ENCODE results near the gene TBL1X.

Gene TBL1X

GRCh38 chrX:9701790-9702189, 236.9 kb downstream of the TBL1X start:
- Histone ChIP-seq H3K4me3 (ENCODE audit: low read length in 2 of 2) (no peak overlapping the region), H3K4me1 (ENCODE audit: control insufficient read depth, insufficient read depth, low read length) (no peaks in the 10 kb centered on the region), H3K27ac (ENCODE audit: low read length) (no peak overlapping the region), H3K9me3 (ENCODE audit: control insufficient read depth in 2 of 2, low read length in 2 of 2) (peaks cover 0 to 2% of the 10 kb centered on the region in 2 donors), H3K27me3 (ENCODE audit: control insufficient read depth in 1 of 2, insufficient read depth in 2 of 2, low read length in 2 of 2) (no peaks in the 10 kb centered on the region), H3K36me3 (ENCODE audit: control insufficient read depth in 2 of 2, insufficient read depth in 2 of 2, low read length in 2 of 2) (peaks cover 7 to 15% of the 10 kb centered on the region in 2 donors), H3K9ac (ENCODE audit: low read length in 2 of 2) (no peak overlapping the region)

- peaks cover 7 to 11% of the 10 kb centered on the region in 2 donors for H3K36me3 ChIP-seq (ENCODE audit: control insufficient read depth in 2 of 2, insufficient read depth in 2 of 2, low read length in 2 of 2)
- no peak overlapping the region for H3K9ac ChIP-seq (ENCODE audit: low read length in 2 of 2)
- no peaks in the 10 kb centered on the region for H3K27me3 ChIP-seq (ENCODE audit: control insufficient read depth in 1 of 2, insufficient read depth in 2 of 2, low read length in 2 of 2)
- no peak overlapping the region for H3K4me3 ChIP-seq (ENCODE audit: low read length in 2 of 2)
- H3K9me3 ChIP-seq (ENCODE audit: control insufficient read depth in 2 of 2, low read length in 2 of 2), result peaks cover 0 to 2% of the 10 kb centered on the region in 2 donors
- H3K27ac ChIP-seq (ENCODE audit: low read length), result no peak overlapping the region
- no peaks in the 10 kb centered on the region for H3K4me1 ChIP-seq (ENCODE audit: control insufficient read depth, insufficient read depth, low read length)
These were observed 238.5 kb downstream of the TBL1X start for GRCh38 chrX:9703406-9703805.

DNA sequence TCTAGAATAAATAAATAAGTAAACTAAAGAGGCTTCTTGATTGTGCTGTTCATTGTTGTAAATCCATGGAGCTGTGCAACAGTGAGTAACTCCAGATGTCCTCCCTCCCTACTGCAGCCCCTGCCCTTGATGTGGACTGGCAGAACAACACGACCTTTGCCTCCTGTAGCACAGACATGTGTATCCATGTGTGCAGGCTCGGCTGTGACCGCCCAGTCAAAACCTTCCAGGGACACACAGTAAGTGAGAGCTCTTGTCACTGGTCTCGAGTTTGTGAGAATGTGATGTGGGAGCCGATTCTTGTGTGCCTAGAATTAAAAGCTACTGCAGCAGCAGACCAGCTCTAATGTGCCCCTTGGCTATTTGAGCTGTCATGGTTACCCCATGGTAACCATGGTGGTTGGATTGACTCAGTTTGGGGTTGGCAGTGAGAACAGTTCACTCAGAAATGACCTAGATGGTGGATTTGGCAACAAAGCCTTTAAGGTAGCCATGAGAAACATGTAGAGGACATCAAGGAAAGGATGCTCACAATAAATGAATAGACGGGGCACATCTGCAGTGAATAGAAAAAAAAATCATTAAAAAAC, 240.1 kb downstream of the TBL1X start:
- Histone ChIP-seq H3K4me3 (ENCODE audit: low read length in 2 of 2) (no peak overlapping the region), H3K4me1 (ENCODE audit: control insufficient read depth, insufficient read depth, low read length) (no peaks in the 10 kb centered on the region), H3K27ac (ENCODE audit: low read length) (no peak overlapping the region), H3K27me3 (ENCODE audit: control insufficient read depth in 1 of 2, insufficient read depth in 2 of 2, low read length in 2 of 2) (no peaks in the 10 kb centered on the region), H3K36me3 (ENCODE audit: control insufficient read depth in 2 of 2, insufficient read depth in 2 of 2, low read length in 2 of 2) (peaks cover 7 to 8% of the 10 kb centered on the region in 2 donors), H3K9ac (ENCODE audit: low read length in 2 of 2) (no peak overlapping the region), H3K9me3 (ENCODE audit: control insufficient read depth in 2 of 2, low read length in 2 of 2) (peaks cover 0 to 2% of the 10 kb centered on the region in 2 donors)

DNA sequence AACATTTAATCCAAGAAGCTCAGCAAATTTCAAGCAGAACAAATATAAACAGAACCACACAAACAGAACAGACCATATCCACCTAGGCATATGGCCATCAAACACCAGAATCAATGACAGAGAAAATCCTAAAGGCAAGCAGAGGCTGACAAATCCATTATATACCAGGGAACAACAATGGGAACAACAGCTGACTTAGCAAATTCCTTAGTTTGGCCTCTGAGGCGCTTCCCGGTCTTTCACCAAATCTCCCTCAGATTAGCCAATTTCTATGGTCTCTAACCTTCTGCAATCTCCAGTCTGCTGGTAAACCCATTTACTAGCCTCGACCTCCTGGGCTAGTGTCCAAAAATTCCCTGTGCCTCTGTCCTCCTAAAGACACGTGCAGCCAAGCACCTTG, 241.6 kb downstream of the TBL1X start:
- peaks cover 7 to 9% of the 10 kb centered on the region in 2 donors for H3K36me3 ChIP-seq (ENCODE audit: control insufficient read depth in 2 of 2, insufficient read depth in 2 of 2, low read length in 2 of 2)
- no peak overlapping the region for H3K9ac ChIP-seq (ENCODE audit: low read length in 2 of 2)
- no peak overlapping the region for H3K4me3 ChIP-seq (ENCODE audit: low read length in 2 of 2)
- H3K4me1 ChIP-seq (ENCODE audit: control insufficient read depth, insufficient read depth, low read length), result no peaks in the 10 kb centered on the region
- no peak overlapping the region for H3K27ac ChIP-seq (ENCODE audit: low read length)
- H3K9me3 ChIP-seq (ENCODE audit: control insufficient read depth in 2 of 2, low read length in 2 of 2), result peaks cover 0 to 2% of the 10 kb centered on the region in 2 donors
- H3K27me3 ChIP-seq (ENCODE audit: control insufficient read depth in 1 of 2, insufficient read depth in 2 of 2, low read length in 2 of 2), result no peaks in the 10 kb centered on the region

GRCh38 chrX:9707306-9708033, 242.6 kb downstream of the TBL1X start:
- Histone ChIP-seq H3K4me1 (ENCODE audit: control insufficient read depth, insufficient read depth, low read length) (no peaks in the 10 kb centered on the region), H3K36me3 (ENCODE audit: control insufficient read depth in 2 of 2, insufficient read depth in 2 of 2, low read length in 2 of 2) (peaks cover 3 to 14% of the 10 kb centered on the region in 2 donors), H3K27ac (ENCODE audit: low read length) (no peak overlapping the region)

DNA sequence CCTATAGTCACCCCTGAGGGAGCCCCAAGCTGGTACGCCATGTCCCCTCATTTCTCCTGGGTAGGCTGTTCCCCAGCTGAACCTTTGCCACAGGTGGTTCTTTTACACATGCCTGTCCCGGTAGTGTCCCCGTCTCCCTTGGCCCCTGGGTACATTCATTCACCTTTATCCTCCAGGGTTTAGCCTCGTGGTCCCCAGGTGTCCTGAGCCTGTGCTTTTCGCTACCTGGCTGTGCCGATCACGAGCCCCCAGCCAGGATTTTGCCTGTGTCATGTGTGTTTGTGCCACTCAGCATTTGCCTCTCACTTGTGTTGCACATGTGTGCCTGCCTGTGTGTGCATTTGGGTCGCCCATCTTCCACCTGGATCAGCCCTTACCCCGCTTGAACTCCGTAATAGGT, 243.2 kb downstream of the TBL1X start:
- H3K9ac ChIP-seq (ENCODE audit: low read length in 2 of 2), result no peak overlapping the region
- no peaks in the 10 kb centered on the region for H3K27me3 ChIP-seq (ENCODE audit: control insufficient read depth in 1 of 2, insufficient read depth in 2 of 2, low read length in 2 of 2)
- H3K4me3 ChIP-seq (ENCODE audit: low read length in 2 of 2), result no peak overlapping the region
- peaks cover 3 to 17% of the 10 kb centered on the region in 2 donors for H3K36me3 ChIP-seq (ENCODE audit: control insufficient read depth in 2 of 2, insufficient read depth in 2 of 2, low read length in 2 of 2)
- H3K27ac ChIP-seq (ENCODE audit: low read length), result no peak overlapping the region
- peaks cover 0 to 2% of the 10 kb centered on the region in 2 donors for H3K9me3 ChIP-seq (ENCODE audit: control insufficient read depth in 2 of 2, low read length in 2 of 2)
- no peaks in the 10 kb centered on the region for H3K4me1 ChIP-seq (ENCODE audit: control insufficient read depth, insufficient read depth, low read length)

More at GRCh38 chrX:9707306-9708033, 242.6 kb downstream of the TBL1X start:
- Histone ChIP-seq H3K4me3 (ENCODE audit: low read length in 2 of 2) (no peak overlapping the region), H3K9me3 (ENCODE audit: control insufficient read depth in 2 of 2, low read length in 2 of 2) (peaks cover 0 to 2% of the 10 kb centered on the region in 2 donors), H3K27me3 (ENCODE audit: control insufficient read depth in 1 of 2, insufficient read depth in 2 of 2, low read length in 2 of 2) (no peaks in the 10 kb centered on the region), H3K9ac (ENCODE audit: low read length in 2 of 2) (no peak overlapping the region)

- Histone ChIP-seq H3K4me1 (ENCODE audit: control insufficient read depth, insufficient read depth, low read length) (no peaks in the 10 kb centered on the region), H3K27me3 (ENCODE audit: control insufficient read depth in 1 of 2, insufficient read depth in 2 of 2, low read length in 2 of 2) (no peaks in the 10 kb centered on the region), H3K9ac (ENCODE audit: low read length in 2 of 2) (no peak overlapping the region), H3K27ac (ENCODE audit: low read length) (no peak overlapping the region), H3K9me3 (ENCODE audit: control insufficient read depth in 2 of 2, low read length in 2 of 2) (peaks cover 0 to 2% of the 10 kb centered on the region in 2 donors), H3K36me3 (ENCODE audit: control insufficient read depth in 2 of 2, insufficient read depth in 2 of 2, low read length in 2 of 2) (peaks cover 3 to 17% of the 10 kb centered on the region in 2 donors), H3K4me3 (ENCODE audit: low read length in 2 of 2) (no peak overlapping the region)
These were observed 244.2 kb downstream of the TBL1X start for GRCh38 chrX:9708923-9709553.

DNA sequence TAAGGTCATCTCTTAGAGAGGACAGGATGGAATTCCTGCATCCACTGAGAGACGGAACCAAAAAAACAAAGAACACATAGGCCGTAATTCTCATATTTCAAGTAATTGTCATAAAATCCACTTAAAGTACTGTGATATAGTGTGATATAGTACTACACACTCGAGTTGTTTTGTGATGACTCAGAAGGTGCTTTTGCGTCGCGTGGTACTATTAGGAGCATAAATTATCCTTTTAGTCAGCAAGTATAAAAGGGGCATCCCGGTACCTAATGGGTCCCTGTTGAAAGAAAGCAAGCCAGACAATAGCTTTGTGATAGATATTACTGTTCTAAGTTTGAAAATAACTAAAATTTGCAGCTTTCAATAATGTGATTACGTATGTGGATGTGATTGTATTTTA, 245.5 kb downstream of the TBL1X start:
- no peaks in the 10 kb centered on the region for H3K4me1 ChIP-seq (ENCODE audit: control insufficient read depth, insufficient read depth, low read length)
- no peaks in the 10 kb centered on the region for H3K9me3 ChIP-seq (ENCODE audit: control insufficient read depth in 2 of 2, low read length in 2 of 2)
- H3K27me3 ChIP-seq (ENCODE audit: control insufficient read depth in 1 of 2, insufficient read depth in 2 of 2, low read length in 2 of 2), result no peaks in the 10 kb centered on the region
- H3K9ac ChIP-seq (ENCODE audit: low read length in 2 of 2), result no peak overlapping the region
- H3K27ac ChIP-seq (ENCODE audit: low read length), result no peak overlapping the region
- peaks cover 7 to 17% of the 10 kb centered on the region in 2 donors for H3K36me3 ChIP-seq (ENCODE audit: control insufficient read depth in 2 of 2, insufficient read depth in 2 of 2, low read length in 2 of 2)
- no peak overlapping the region for H3K4me3 ChIP-seq (ENCODE audit: low read length in 2 of 2)

- no peak overlapping the region for H3K9ac ChIP-seq (ENCODE audit: low read length in 2 of 2)
These were observed 252.5 kb downstream of the TBL1X start for GRCh38 chrX:9717376-9717775.

DNA sequence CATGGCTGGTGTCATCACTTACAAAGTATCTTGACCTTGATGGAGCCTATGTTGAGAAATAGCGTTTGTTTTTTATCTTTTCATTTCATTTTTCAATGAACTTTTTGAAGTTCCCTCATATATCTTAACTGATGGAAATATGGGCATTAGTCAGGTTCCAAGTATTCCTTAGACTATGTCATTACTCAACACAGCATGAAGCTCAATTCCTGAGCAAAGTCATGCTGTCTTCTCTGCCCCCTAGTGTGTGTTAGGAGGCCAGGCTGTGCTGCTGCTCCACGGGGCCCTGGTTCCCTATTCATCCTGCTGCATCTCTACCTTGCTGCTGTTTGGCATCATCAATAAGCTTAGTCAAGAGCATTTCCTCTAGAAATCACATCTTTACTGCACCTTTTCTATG, 259.9 kb downstream of the TBL1X start:
- peaks cover 13 to 15% of the 10 kb centered on the region in 2 donors for H3K9me3 ChIP-seq (ENCODE audit: control insufficient read depth in 2 of 2, low read length in 2 of 2)
- H3K9ac ChIP-seq (ENCODE audit: low read length in 2 of 2), result no peak overlapping the region
- no peak overlapping the region for H3K4me3 ChIP-seq (ENCODE audit: low read length in 2 of 2)
- H3K27ac ChIP-seq (ENCODE audit: low read length), result no peak overlapping the region
- no peaks in the 10 kb centered on the region for H3K4me1 ChIP-seq (ENCODE audit: control insufficient read depth, insufficient read depth, low read length)
- H3K36me3 ChIP-seq (ENCODE audit: control insufficient read depth in 2 of 2, insufficient read depth in 2 of 2, low read length in 2 of 2), result no peaks in the 10 kb centered on the region
- peaks cover 0 to 6% of the 10 kb centered on the region in 2 donors for H3K27me3 ChIP-seq (ENCODE audit: control insufficient read depth in 1 of 2, insufficient read depth in 2 of 2, low read length in 2 of 2)

More at GRCh38 chrX:9717376-9717775, 252.5 kb downstream of the TBL1X start:
- peaks cover 0 to 2% of the 10 kb centered on the region in 2 donors for H3K27me3 ChIP-seq (ENCODE audit: control insufficient read depth in 1 of 2, insufficient read depth in 2 of 2, low read length in 2 of 2)
- H3K27ac ChIP-seq (ENCODE audit: low read length), result no peak overlapping the region
- H3K36me3 ChIP-seq (ENCODE audit: control insufficient read depth in 2 of 2, insufficient read depth in 2 of 2, low read length in 2 of 2), result peaks cover 17 to 18% of the 10 kb centered on the region in 2 donors
- H3K4me3 ChIP-seq (ENCODE audit: low read length in 2 of 2), result no peak overlapping the region
- no peaks in the 10 kb centered on the region for H3K4me1 ChIP-seq (ENCODE audit: control insufficient read depth, insufficient read depth, low read length)
- peaks cover 2 to 8% of the 10 kb centered on the region in 2 donors for H3K9me3 ChIP-seq (ENCODE audit: control insufficient read depth in 2 of 2, low read length in 2 of 2)

All from stomach smooth muscle (tissue), 2 donors.